Endothelial cell of umbilical vein (primary cell): Measurements from ENCODE around the gene ACAP1. TPM values are rescaled to one million over a fixed set of nuclear protein-coding genes. Genes with fewer than 3 reads are reported as not detected.

Source experiments
- BruUV-seq: library from RNA; stranded (reverse); fragments of 400-500 nt; replicated peaks from 2 replicates; lab custom pipeline; 2021; lab: Mats Ljungman, UMichigan
- CTCF ChIA-PET: fragments of 300-600, 350-600 bp; sonication (Branson Sonifier 250); formaldehyde crosslinking; loops from one replicate; lab custom pipeline; 2021; ENCODE audit warnings: antibody characterized with exemption, inconsistent platforms; lab: Charles Lee
- POLR2A ChIA-PET: fragments of 300-600, 350-600 bp; sonication (Branson Sonifier 250); formaldehyde crosslinking; loops from one replicate; lab custom pipeline; 2021; ENCODE audit warnings: antibody characterized with exemption, inconsistent platforms; lab: Charles Lee
- DNase-seq: peaks from one replicate; pipeline ENCODE4 v3.0.0-alpha.2; 2011; ENCODE audit warnings: low read depth, low spot score
- FAIRE-seq: peaks from 2 replicates; lab custom pipeline; 2011; peaks lifted over from hg19 to GRCh38; lab: Jason Lieb, UNC
- H2AFZ ChIP-seq: 2 replicates; pipeline ENCODE4 v1.6.0; 2012; ENCODE audit warnings: low read depth, low read length, control low read depth, inconsistent platforms
- H3K27ac ChIP-seq: 2 replicates; pipeline ENCODE4 v1.5.1; 2011; ENCODE audit warnings: low read depth, mild to moderate bottlenecking, control low read depth, low read length, moderate library complexity; ENCODE audit not compliant: insufficient read depth
- H3K27me3 ChIP-seq, 2 experiments: 2 replicates each; pipeline versions ENCODE4 v1.6.0 to v1.6.1; 2011; ENCODE audit warnings: low read length in 2 of 2, mixed read lengths in 1 of 2; ENCODE audit not compliant: control insufficient read depth in 2 of 2, insufficient read depth in 2 of 2
- H3K36me3 ChIP-seq, 2 experiments: 2 replicates in 1 of 2; 3 replicates in 1 of 2; pipeline ENCODE4 v1.5.1; 2011; ENCODE audit warnings: low read length in 2 of 2, mild to moderate bottlenecking in 1 of 2, moderate library complexity in 1 of 2; ENCODE audit not compliant: control insufficient read depth in 2 of 2, insufficient read depth in 2 of 2; ENCODE audit errors: extremely low read depth in 1 of 2
- H3K4me1 ChIP-seq: 3 replicates; pipeline ENCODE4 v1.5.1; 2011; ENCODE audit warnings: mild to moderate bottlenecking, low read length; ENCODE audit not compliant: control insufficient read depth, insufficient read depth; ENCODE audit errors: extremely low read depth
- H3K4me2 ChIP-seq: 2 replicates; pipeline ENCODE4 v1.6.1; 2011; ENCODE audit warnings: low read length, control low read depth, mixed read lengths; ENCODE audit not compliant: insufficient read depth
- H3K4me3 ChIP-seq, 3 experiments: fragments of 200-600 bp in 1 of 3; sonication (generic), shearing (Covaris generic) in 1 of 3; replicated peaks in 1 of 3; 2 replicates each; pipeline ENCODE4 v1.5.1; 2011 to 2016; ENCODE audit warnings: control low read depth in 3 of 3, low read length in 3 of 3, mild to moderate bottlenecking in 2 of 3, inconsistent platforms in 1 of 3, low read depth in 1 of 3, moderate library complexity in 1 of 3; ENCODE audit not compliant: insufficient read depth in 1 of 3
- H3K79me2 ChIP-seq: 2 replicates; pipeline ENCODE4 v1.6.0; 2012; ENCODE audit warnings: low read length, inconsistent platforms; ENCODE audit not compliant: control insufficient read depth, insufficient read depth
- H3K9ac ChIP-seq: replicated peaks from 2 replicates; pipeline ENCODE3; 2011; ENCODE audit warnings: low read length, control low read depth; ENCODE audit not compliant: insufficient read depth; ENCODE audit errors: extremely low read depth
- H3K9me1 ChIP-seq: replicated peaks from 3 replicates; pipeline ENCODE4 v1.6.0; 2011; ENCODE audit warnings: mild to moderate bottlenecking, low read length; ENCODE audit not compliant: control insufficient read depth, insufficient read depth; ENCODE audit errors: extremely low read depth
- H3K9me3 ChIP-seq: replicated peaks from 2 replicates; pipeline ENCODE4 v1.5.1; 2012; ENCODE audit warnings: low read length, inconsistent platforms; ENCODE audit not compliant: control insufficient read depth, insufficient read depth
- H4K20me1 ChIP-seq: replicated peaks from 2 replicates; pipeline ENCODE3; 2011; ENCODE audit warnings: mild to moderate bottlenecking, low read length; ENCODE audit not compliant: control insufficient read depth, insufficient read depth; ENCODE audit errors: extremely low read depth
- EZH2 ChIP-seq: IDR thresholded peaks from 2 replicates; pipeline ENCODE4 v1.6.1; 2012; ENCODE audit warnings: borderline replicate concordance, low read depth, mild to moderate bottlenecking, moderate library complexity, low read length, inconsistent platforms; ENCODE audit not compliant: severe bottlenecking
- FOS ChIP-seq: IDR thresholded peaks from 2 replicates; pipeline ENCODE4 v1.6.1; 2011; ENCODE audit warnings: mild to moderate bottlenecking, low read length, moderate library complexity, borderline replicate concordance; ENCODE audit not compliant: insufficient read depth
- GATA2 ChIP-seq: IDR thresholded peaks from 2 replicates; pipeline ENCODE4 v1.7.0; 2011; ENCODE audit warnings: low read depth, mild to moderate bottlenecking, moderate library complexity, mixed read lengths, low read length; ENCODE audit not compliant: insufficient read length, insufficient read depth
- JUN ChIP-seq: IDR thresholded peaks from 2 replicates; pipeline ENCODE4 v1.6.1; 2011; ENCODE audit warnings: borderline replicate concordance, low read depth; ENCODE audit not compliant: insufficient read length, insufficient read depth
- MYC ChIP-seq: IDR thresholded peaks from one replicate; pipeline ENCODE4 v1.6.1; 2011; ENCODE audit warnings: mild to moderate bottlenecking, low read depth, low read length
- POLR2A ChIP-seq: IDR thresholded peaks from 2 replicates; pipeline ENCODE4 v1.6.1; 2012; ENCODE audit warnings: low read depth, mild to moderate bottlenecking, control low read depth, low read length
- POLR2AphosphoS5 ChIP-seq: IDR thresholded peaks from 2 replicates; pipeline ENCODE4 v1.6.1; 2012; ENCODE audit warnings: low read depth, mild to moderate bottlenecking, control low read depth, low read length, moderate library complexity; ENCODE audit not compliant: insufficient read depth
- dilution Hi-C: fragments of 300-500 bp; cut with MboI; formaldehyde crosslinking; loops from one replicate; pipeline ENCODE4 v1.15.0; 2019; ENCODE audit warnings: low sequenced_read_pairs; ENCODE audit not compliant: extremely low pct_ligation_motif_present
- intact Hi-C: fragments of 100-400 bp; cut with micrococcal nuclease; formaldehyde crosslinking; loops from one replicate; pipeline ENCODE4 v1.10.0; 2022
- polyA plus RNA-seq, 4 experiments: library from polyadenylated mRNA; depleted of rRNA in 3 of 4; stranded (reverse) in 3 of 4; unstranded in 1 of 4; fragments of >200 nt; gene quantifications; 2 replicates each; pipeline versions ENCODE4 v1.2.1 to v1.2.3, GENCODE V29; 2011 to 2012; ENCODE audit warnings: missing spikeins in 1 of 4
- total RNA-seq: library from RNA; stranded (reverse); gene quantifications from 2 replicates; pipeline ENCODE4 v1.2.3, GENCODE V29; 2021
- TF ChIP-seq, protein P1 (sequence below), 2 donors: IDR thresholded peaks; 1 replicate in 1 of 2; 2 replicates in 1 of 2; pipeline ENCODE4 v1.5.1; 2011; ENCODE audit warnings: low read length in 2 of 2, mild to moderate bottlenecking in 2 of 2, moderate library complexity in 2 of 2, control low read depth in 1 of 2, inconsistent platforms in 1 of 2, low read depth in 1 of 2; ENCODE audit not compliant: insufficient read depth in 1 of 2; ENCODE audit errors: extremely low read depth in 1 of 2
- TF ChIP-seq, protein P2 (sequence below): IDR thresholded peaks from 2 replicates; pipeline ENCODE4 v1.6.1; 2011; ENCODE audit not compliant: insufficient read depth, insufficient read length

ACAP1 gene
- total and polyA plus RNA-seq, 2 donors (not counting 3 experiments of a cell fraction or from before 2014, with no cell fraction given) = 0.46 TPM; not detected in 1

DNA sequence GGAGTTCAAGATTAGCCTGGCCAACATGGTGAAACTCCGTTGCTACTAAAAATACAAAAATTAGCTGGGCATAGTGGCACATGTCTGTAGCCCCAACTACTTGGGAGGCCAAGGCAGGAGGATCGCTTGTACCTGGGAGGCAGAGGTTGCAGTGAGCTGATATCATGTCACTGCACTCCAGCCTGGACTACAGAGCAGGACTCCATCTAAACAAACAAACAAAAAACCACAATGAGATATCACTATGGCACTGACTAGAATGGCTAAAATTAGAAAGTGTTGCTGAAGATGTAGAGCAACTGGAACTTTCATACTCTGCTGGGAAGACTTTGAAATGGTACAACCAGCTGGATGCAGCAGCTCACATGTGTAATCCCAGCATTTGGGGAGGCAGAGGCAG is 38.0 kb downstream of the ACAP1 start:
- no peaks in the 10 kb centered on the region for H3K36me3 ChIP-seq
- no peaks in the 10 kb centered on the region for H4K20me1 ChIP-seq
- dilution Hi-C loops (no loop called here), intact Hi-C loops (no loop called here)
- FAIRE-seq (no peak), DNase-seq (no peak)
- peaks cover 2 to 4% of the 10 kb centered on the region in 2 experiments for H3K27me3 ChIP-seq
- no peak overlapping the region for H3K9ac ChIP-seq
- CTCF ChIA-PET = interaction anchor here (1.5 to 1.6 kb wide), 2 partner anchors 18 to 24 kb away, joined by 4 to 8 read pairs; no protein-coding TSS in a partner anchor
- no peak for TF ChIP-seq EZH2
- no peak for TF ChIP-seq GATA2
- no peak for TF ChIP-seq POLR2A
- no peak for TF ChIP-seq POLR2AphosphoS5
- TF ChIP-seq, protein P1, sequence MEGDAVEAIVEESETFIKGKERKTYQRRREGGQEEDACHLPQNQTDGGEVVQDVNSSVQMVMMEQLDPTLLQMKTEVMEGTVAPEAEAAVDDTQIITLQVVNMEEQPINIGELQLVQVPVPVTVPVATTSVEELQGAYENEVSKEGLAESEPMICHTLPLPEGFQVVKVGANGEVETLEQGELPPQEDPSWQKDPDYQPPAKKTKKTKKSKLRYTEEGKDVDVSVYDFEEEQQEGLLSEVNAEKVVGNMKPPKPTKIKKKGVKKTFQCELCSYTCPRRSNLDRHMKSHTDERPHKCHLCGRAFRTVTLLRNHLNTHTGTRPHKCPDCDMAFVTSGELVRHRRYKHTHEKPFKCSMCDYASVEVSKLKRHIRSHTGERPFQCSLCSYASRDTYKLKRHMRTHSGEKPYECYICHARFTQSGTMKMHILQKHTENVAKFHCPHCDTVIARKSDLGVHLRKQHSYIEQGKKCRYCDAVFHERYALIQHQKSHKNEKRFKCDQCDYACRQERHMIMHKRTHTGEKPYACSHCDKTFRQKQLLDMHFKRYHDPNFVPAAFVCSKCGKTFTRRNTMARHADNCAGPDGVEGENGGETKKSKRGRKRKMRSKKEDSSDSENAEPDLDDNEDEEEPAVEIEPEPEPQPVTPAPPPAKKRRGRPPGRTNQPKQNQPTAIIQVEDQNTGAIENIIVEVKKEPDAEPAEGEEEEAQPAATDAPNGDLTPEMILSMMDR (IDR thresholded peaks at IDR 0.05; ENCODE audit: extremely low read depth in 1 of 2, insufficient read depth in 1 of 2, low read depth in 1 of 2, low read length in 2 of 2) = no peak
- TF ChIP-seq, protein P2, sequence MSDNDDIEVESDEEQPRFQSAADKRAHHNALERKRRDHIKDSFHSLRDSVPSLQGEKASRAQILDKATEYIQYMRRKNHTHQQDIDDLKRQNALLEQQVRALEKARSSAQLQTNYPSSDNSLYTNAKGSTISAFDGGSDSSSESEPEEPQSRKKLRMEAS = no peak
- no peak for TF ChIP-seq JUN
- no peak for TF ChIP-seq FOS
- no peak for TF ChIP-seq MYC
- BruUV-seq = no TSS peak
- H3K4me1 ChIP-seq = no peaks in the 10 kb centered on the region
- no peak overlapping the region for H2AFZ ChIP-seq
- no peaks in the 10 kb centered on the region for H3K79me2 ChIP-seq
- no peaks in the 10 kb centered on the region for H3K9me3 ChIP-seq
- no peaks in the 10 kb centered on the region for H3K9me1 ChIP-seq
- H3K4me2 ChIP-seq = no peak overlapping the region
- H3K27ac ChIP-seq = no peak overlapping the region
- POLR2A ChIA-PET = interaction anchor here (0.6 kb wide), 1 partner anchor 37 kb away, joined by 3 read pairs; no protein-coding TSS in a partner anchor
- H3K4me3 ChIP-seq = no peak overlapping the region
